ENCODE measurements around the gene USP40. TPM values are rescaled to one million over a fixed set of nuclear protein-coding genes. Genes with fewer than 3 reads are reported as not detected.

The USP40 gene
- total RNA-seq, 1 donor, result 48.8 TPM

GRCh38 chr2:233441161-233442027 is 125.2 kb downstream of the USP40 start:
- no peak overlapping the region for H3K4me3 ChIP-seq (ENCODE audit: low read depth, low read length)
- no peak for DNase-seq (ENCODE audit: low read depth)
- TF ChIP-seq, protein P1, sequence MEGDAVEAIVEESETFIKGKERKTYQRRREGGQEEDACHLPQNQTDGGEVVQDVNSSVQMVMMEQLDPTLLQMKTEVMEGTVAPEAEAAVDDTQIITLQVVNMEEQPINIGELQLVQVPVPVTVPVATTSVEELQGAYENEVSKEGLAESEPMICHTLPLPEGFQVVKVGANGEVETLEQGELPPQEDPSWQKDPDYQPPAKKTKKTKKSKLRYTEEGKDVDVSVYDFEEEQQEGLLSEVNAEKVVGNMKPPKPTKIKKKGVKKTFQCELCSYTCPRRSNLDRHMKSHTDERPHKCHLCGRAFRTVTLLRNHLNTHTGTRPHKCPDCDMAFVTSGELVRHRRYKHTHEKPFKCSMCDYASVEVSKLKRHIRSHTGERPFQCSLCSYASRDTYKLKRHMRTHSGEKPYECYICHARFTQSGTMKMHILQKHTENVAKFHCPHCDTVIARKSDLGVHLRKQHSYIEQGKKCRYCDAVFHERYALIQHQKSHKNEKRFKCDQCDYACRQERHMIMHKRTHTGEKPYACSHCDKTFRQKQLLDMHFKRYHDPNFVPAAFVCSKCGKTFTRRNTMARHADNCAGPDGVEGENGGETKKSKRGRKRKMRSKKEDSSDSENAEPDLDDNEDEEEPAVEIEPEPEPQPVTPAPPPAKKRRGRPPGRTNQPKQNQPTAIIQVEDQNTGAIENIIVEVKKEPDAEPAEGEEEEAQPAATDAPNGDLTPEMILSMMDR (IDR thresholded peaks at IDR 0.05; ENCODE audit: insufficient read depth, low read depth, low read length), result no peak

GRCh38 chr2:233440714-233441113 is 125.9 kb downstream of the USP40 start:
- no peak overlapping the region for H3K4me3 ChIP-seq (ENCODE audit: low read depth, low read length)
- TF ChIP-seq, protein P1 (IDR thresholded peaks at IDR 0.05; ENCODE audit: insufficient read depth, low read depth, low read length), result no peak
- no peak for DNase-seq (ENCODE audit: low read depth)

- no peak overlapping the region for H3K4me3 ChIP-seq (ENCODE audit: low read depth, low read length)
- no peak for DNase-seq (ENCODE audit: low read depth)
- TF ChIP-seq, protein P1 (IDR thresholded peaks at IDR 0.05; ENCODE audit: insufficient read depth, low read depth, low read length), result no peak
Observed at GRCh38 chr2:233440314-233440713, 126.3 kb downstream of the USP40 start.

GRCh38 chr2:233439191-233439590 is 127.4 kb downstream of the USP40 start:
- H3K4me3 ChIP-seq (ENCODE audit: low read depth, low read length), result no peak overlapping the region
- peak; percentile 55 for DNase-seq (ENCODE audit: low read depth)
- TF ChIP-seq, protein P1 (IDR thresholded peaks at IDR 0.05; ENCODE audit: insufficient read depth, low read depth, low read length), result no peak

DNA sequence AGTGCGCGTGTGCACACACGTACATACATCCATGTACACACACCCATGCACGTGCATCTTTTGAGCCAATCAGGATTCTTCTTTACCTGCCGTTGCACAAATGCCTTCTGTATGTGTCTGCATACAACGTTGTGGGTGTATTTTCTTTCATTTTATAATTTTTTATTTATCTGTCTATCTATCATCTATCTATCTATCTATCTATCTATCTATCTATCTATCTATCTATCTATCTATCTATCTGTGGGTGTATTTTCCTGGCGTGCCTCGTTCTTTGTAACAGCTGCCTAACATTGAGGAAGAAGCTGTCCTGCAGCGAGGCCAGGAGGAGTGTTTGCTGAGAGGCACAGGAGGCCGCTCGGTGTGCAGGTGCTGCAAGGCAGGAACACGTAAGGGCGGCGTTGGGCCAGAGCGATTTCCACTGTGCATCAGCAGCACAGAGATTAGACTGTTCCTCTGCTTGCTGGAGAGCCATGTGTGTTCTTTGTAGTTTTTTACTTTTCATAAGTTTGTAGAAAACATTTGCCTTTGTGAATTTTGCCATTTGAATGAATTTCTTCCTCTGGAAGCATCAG is 127.9 kb downstream of the USP40 start:
- DNase-seq (ENCODE audit: low read depth), result no peak
- TF ChIP-seq, protein P1 (IDR thresholded peaks at IDR 0.05; ENCODE audit: insufficient read depth, low read depth, low read length), result no peak
- no peak overlapping the region for H3K4me3 ChIP-seq (ENCODE audit: low read depth, low read length)

DNA sequence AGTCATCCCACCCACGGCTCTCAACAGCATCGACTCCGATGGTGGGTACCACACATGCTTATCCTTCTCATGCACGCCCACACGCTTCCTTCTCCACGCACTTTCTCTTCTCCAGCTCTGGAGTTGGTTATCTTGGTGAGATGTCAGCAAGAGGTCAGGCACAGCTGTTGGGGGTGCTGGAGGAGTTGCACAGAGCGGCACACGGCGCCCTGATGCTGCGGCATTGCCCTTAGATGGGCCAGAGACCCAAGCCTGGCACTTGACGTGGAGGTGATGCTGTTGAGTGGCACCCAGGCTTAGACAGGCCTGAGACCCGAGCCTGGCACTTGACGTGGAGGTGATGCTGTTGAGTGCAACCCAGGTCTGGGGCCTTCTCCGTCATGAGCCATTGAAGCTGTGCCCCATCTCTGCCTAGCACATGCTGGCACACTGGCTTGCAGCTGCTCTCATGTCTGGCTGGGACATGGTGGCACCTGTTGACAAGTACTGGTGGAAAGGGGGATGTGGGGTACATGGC is 129.1 kb downstream of the USP40 start:
- H3K4me3 ChIP-seq (ENCODE audit: low read depth, low read length), result no peak overlapping the region
- TF ChIP-seq, protein P1 (IDR thresholded peaks at IDR 0.05; ENCODE audit: insufficient read depth, low read depth, low read length), result no peak
- no peak for DNase-seq (ENCODE audit: low read depth)
